H1 (cell line): ENCODE measurements around the gene CUX1. TPM values are rescaled to one million over a fixed set of nuclear protein-coding genes. Genes with fewer than 3 reads are reported as not detected.

Source experiments
- ASH2L ChIP-seq: fragments of 200-600, 300-600 bp; sonication (generic); IDR thresholded peaks from one replicate; pipeline ENCODE4 v1.7.1; 2017; ENCODE audit warnings: low read length
- CHD2 ChIP-seq: IDR thresholded peaks from 2 replicates; pipeline ENCODE4 v1.6.1; 2012; ENCODE audit warnings: low read length, improper control_type of control experiment
- EZH2 ChIP-seq: fragments of 200-600 bp; sonication (generic); IDR thresholded peaks from 2 replicates; pipeline ENCODE4 v1.7.1; 2012; ENCODE audit warnings: low read depth, mild to moderate bottlenecking, moderate library complexity, low read length, inconsistent platforms; ENCODE audit not compliant: severe bottlenecking
- HDAC2 ChIP-seq, 2 experiments: fragments of 300-600 bp in 1 of 2; sonication (generic) in 1 of 2; IDR thresholded peaks; 2 replicates each; pipeline ENCODE4 v1.6.1; 2011 to 2012; ENCODE audit warnings: low read depth in 2 of 2, low read length in 2 of 2, mild to moderate bottlenecking in 2 of 2, moderate library complexity in 2 of 2, borderline replicate concordance in 1 of 2, inconsistent platforms in 1 of 2
- POLR2A ChIP-seq, 2 experiments: IDR thresholded peaks; 1 replicate in 1 of 2; 2 replicates in 1 of 2; pipeline ENCODE4 v1.6.1; 2011; ENCODE audit warnings: low read depth in 2 of 2, low read length in 2 of 2, mild to moderate bottlenecking in 2 of 2; ENCODE audit errors: control extremely low read depth in 1 of 2
- RAD21 ChIP-seq, 2 experiments: IDR thresholded peaks in 1 of 2; conservative IDR thresholded peaks in 1 of 2; 2 replicates each; pipeline ENCODE4 v1.6.1; 2011; ENCODE audit warnings: low read depth in 2 of 2, low read length in 2 of 2, improper control_type of control experiment in 1 of 2, inconsistent platforms in 1 of 2, mild to moderate bottlenecking in 1 of 2, moderate library complexity in 1 of 2
- SAP30 ChIP-seq: fragments of 300-600 bp; sonication (generic); IDR thresholded peaks from 2 replicates; pipeline ENCODE4 v1.7.1; 2012; ENCODE audit warnings: low read length, moderate library complexity, mild to moderate bottlenecking, inconsistent platforms; ENCODE audit not compliant: insufficient read depth, insufficient replicate concordance
- SIN3A ChIP-seq, 2 experiments: IDR thresholded peaks in 1 of 2; conservative IDR thresholded peaks in 1 of 2; 2 replicates each; pipeline ENCODE4 v1.6.1; 2011 to 2012; ENCODE audit warnings: low read length in 2 of 2, improper control_type of control experiment in 1 of 2, low read depth in 1 of 2, mild to moderate bottlenecking in 1 of 2
- polyA plus RNA-seq, 7 experiments: library from polyadenylated mRNA; depleted of rRNA in 3 of 7; stranded (reverse) in 5 of 7; unstranded in 2 of 7; fragments of >200 nt in 5 of 7; fragments of 200-250 nt in 2 of 7; gene quantifications; 1 replicate in 5 of 7; 2 replicates in 1 of 7; 4 replicates in 1 of 7; pipeline versions ENCODE4 v1.2.1 to v1.2.3, GENCODE V29; 2011 to 2013; ENCODE audit warnings: missing spikeins in 2 of 7, mixed read lengths in 2 of 7
- total RNA-seq: library from RNA; stranded (reverse); fragmentation: NEBNext Ultra II Directional; extraction: Animal tissue kit (Norgen Biotek cat#: 25700); gene quantifications from 2 replicates; pipeline ENCODE4 v1.2.1, GENCODE V29; 2021
- TF ChIP-seq, protein P1 (sequence below): fragments of 300-600 bp; sonication (generic); IDR thresholded peaks from 2 replicates; pipeline ENCODE4 v1.7.1; 2012; ENCODE audit warnings: low read length, moderate library complexity, mild to moderate bottlenecking, inconsistent platforms; ENCODE audit not compliant: insufficient replicate concordance
- TF ChIP-seq, protein P2 (sequence below): IDR thresholded peaks from 2 replicates; pipeline ENCODE4 v1.6.1; 2012; ENCODE audit warnings: inconsistent platforms

Gene CUX1
- total and polyA plus RNA-seq, 2 of the 8 experiments (the other 6 are each of a cell fraction or from before 2014, with no cell fraction given) = 21.6 to 65.9 TPM

DNA sequence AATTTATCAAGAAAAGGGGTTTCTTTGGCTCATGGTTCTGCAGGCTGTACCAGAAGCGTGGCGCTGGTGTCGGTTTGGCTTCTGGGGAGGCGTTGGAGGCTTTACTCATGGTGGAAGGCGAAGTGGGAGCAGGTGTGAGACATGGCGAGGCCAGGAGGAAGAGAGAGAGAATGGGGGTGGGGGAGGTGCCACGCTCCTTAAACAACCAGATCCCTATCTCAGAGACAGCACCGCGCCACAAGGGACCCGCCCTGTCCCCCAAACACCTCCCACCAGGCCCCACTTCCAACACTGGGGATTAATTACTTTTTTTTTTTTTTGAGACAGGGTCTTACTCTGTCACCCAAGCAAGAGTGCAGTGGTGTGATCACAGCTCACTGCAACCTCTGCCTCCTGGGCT, 451.2 kb downstream of the CUX1 start (continued):
- TF ChIP-seq, protein P1, sequence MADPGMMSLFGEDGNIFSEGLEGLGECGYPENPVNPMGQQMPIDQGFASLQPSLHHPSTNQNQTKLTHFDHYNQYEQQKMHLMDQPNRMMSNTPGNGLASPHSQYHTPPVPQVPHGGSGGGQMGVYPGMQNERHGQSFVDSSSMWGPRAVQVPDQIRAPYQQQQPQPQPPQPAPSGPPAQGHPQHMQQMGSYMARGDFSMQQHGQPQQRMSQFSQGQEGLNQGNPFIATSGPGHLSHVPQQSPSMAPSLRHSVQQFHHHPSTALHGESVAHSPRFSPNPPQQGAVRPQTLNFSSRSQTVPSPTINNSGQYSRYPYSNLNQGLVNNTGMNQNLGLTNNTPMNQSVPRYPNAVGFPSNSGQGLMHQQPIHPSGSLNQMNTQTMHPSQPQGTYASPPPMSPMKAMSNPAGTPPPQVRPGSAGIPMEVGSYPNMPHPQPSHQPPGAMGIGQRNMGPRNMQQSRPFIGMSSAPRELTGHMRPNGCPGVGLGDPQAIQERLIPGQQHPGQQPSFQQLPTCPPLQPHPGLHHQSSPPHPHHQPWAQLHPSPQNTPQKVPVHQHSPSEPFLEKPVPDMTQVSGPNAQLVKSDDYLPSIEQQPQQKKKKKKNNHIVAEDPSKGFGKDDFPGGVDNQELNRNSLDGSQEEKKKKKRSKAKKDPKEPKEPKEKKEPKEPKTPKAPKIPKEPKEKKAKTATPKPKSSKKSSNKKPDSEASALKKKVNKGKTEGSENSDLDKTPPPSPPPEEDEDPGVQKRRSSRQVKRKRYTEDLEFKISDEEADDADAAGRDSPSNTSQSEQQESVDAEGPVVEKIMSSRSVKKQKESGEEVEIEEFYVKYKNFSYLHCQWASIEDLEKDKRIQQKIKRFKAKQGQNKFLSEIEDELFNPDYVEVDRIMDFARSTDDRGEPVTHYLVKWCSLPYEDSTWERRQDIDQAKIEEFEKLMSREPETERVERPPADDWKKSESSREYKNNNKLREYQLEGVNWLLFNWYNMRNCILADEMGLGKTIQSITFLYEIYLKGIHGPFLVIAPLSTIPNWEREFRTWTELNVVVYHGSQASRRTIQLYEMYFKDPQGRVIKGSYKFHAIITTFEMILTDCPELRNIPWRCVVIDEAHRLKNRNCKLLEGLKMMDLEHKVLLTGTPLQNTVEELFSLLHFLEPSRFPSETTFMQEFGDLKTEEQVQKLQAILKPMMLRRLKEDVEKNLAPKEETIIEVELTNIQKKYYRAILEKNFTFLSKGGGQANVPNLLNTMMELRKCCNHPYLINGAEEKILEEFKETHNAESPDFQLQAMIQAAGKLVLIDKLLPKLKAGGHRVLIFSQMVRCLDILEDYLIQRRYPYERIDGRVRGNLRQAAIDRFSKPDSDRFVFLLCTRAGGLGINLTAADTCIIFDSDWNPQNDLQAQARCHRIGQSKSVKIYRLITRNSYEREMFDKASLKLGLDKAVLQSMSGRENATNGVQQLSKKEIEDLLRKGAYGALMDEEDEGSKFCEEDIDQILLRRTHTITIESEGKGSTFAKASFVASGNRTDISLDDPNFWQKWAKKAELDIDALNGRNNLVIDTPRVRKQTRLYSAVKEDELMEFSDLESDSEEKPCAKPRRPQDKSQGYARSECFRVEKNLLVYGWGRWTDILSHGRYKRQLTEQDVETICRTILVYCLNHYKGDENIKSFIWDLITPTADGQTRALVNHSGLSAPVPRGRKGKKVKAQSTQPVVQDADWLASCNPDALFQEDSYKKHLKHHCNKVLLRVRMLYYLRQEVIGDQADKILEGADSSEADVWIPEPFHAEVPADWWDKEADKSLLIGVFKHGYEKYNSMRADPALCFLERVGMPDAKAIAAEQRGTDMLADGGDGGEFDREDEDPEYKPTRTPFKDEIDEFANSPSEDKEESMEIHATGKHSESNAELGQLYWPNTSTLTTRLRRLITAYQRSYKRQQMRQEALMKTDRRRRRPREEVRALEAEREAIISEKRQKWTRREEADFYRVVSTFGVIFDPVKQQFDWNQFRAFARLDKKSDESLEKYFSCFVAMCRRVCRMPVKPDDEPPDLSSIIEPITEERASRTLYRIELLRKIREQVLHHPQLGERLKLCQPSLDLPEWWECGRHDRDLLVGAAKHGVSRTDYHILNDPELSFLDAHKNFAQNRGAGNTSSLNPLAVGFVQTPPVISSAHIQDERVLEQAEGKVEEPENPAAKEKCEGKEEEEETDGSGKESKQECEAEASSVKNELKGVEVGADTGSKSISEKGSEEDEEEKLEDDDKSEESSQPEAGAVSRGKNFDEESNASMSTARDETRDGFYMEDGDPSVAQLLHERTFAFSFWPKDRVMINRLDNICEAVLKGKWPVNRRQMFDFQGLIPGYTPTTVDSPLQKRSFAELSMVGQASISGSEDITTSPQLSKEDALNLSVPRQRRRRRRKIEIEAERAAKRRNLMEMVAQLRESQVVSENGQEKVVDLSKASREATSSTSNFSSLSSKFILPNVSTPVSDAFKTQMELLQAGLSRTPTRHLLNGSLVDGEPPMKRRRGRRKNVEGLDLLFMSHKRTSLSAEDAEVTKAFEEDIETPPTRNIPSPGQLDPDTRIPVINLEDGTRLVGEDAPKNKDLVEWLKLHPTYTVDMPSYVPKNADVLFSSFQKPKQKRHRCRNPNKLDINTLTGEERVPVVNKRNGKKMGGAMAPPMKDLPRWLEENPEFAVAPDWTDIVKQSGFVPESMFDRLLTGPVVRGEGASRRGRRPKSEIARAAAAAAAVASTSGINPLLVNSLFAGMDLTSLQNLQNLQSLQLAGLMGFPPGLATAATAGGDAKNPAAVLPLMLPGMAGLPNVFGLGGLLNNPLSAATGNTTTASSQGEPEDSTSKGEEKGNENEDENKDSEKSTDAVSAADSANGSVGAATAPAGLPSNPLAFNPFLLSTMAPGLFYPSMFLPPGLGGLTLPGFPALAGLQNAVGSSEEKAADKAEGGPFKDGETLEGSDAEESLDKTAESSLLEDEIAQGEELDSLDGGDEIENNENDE = no peak
- TF ChIP-seq ASH2L (no peak), RAD21 (IDR thresholded peaks at IDR 0.05 in 1 of 2, conservative IDR thresholded peaks at IDR 0.05 in 1 of 2; ENCODE audit: low read depth in 2 of 2, low read length in 2 of 2) (no peak), POLR2A (IDR thresholded peaks at IDR 0.05; ENCODE audit: control extremely low read depth in 1 of 2, low read depth in 2 of 2, low read length in 2 of 2) (no peak), SIN3A (conservative IDR thresholded peaks at IDR 0.05 in 1 of 2, IDR thresholded peaks at IDR 0.05 in 1 of 2; ENCODE audit: low read depth in 1 of 2, low read length in 2 of 2) (no peak), CHD2 (no peak), EZH2 (no peak), HDAC2 (IDR thresholded peaks at IDR 0.05; ENCODE audit: borderline replicate concordance in 1 of 2, low read depth in 2 of 2, low read length in 2 of 2) (no peak), SAP30 (no peak)
- TF ChIP-seq, protein P2, sequence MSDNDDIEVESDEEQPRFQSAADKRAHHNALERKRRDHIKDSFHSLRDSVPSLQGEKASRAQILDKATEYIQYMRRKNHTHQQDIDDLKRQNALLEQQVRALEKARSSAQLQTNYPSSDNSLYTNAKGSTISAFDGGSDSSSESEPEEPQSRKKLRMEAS = no peak
